Measurements from ENCODE around the gene CDO1. TPM values are rescaled to one million over a fixed set of nuclear protein-coding genes. Genes with fewer than 3 reads are reported as not detected.

The CDO1 gene
- total RNA-seq, 2 experiments from 2014 or later, result 0.36 to 0.54 TPM

GRCh38 chr5:115798252-115798651 is 18.2 kb downstream of the CDO1 start:
- peaks cover 19% of the 10 kb centered on the region for H3K4me1 Mint-ChIP-seq
- POLR2A ChIA-PET, result no interaction called here
- DNase-seq (no peak), ATAC-seq (ENCODE audit: low read depth) (no peak)
- no peak overlapping the region for H3K27ac Mint-ChIP-seq
- peaks cover 25% of the 10 kb centered on the region for H3K27me3 Mint-ChIP-seq
- H3K36me3 Mint-ChIP-seq, result peaks cover 2% of the 10 kb centered on the region
- H3K9me3 Mint-ChIP-seq, result no peaks in the 10 kb centered on the region
- H3K4me3 Mint-ChIP-seq, result no peak overlapping the region

GRCh38 chr5:115796656-115797055 is 19.8 kb downstream of the CDO1 start:
- Mint-ChIP-seq H3K27ac (no peak overlapping the region), H3K27me3 (peaks cover 34% of the 10 kb centered on the region), H3K4me1 (peaks cover 19% of the 10 kb centered on the region), H3K9me3 (no peaks in the 10 kb centered on the region), H3K4me3 (no peak overlapping the region), H3K36me3 (no peaks in the 10 kb centered on the region)
- DNase-seq, result no peak
- no peak for ATAC-seq (ENCODE audit: low read depth)
- POLR2A ChIA-PET, result no interaction called here

- Mint-ChIP-seq H3K27me3 (peaks cover 39% of the 10 kb centered on the region), H3K4me1 (peaks cover 19% of the 10 kb centered on the region), H3K9me3 (no peaks in the 10 kb centered on the region), H3K4me3 (no peak overlapping the region), H3K36me3 (no peaks in the 10 kb centered on the region), H3K27ac (no peak overlapping the region)
- POLR2A ChIA-PET, result no interaction called here
- no peak for ATAC-seq (ENCODE audit: low read depth)
- no peak for DNase-seq
These were observed 20.8 kb downstream of the CDO1 start for GRCh38 chr5:115795700-115796099.

GRCh38 chr5:115788440-115788839 is 28.0 kb downstream of the CDO1 start:
- Mint-ChIP-seq H3K36me3 (no peaks in the 10 kb centered on the region), H3K4me1 (no peaks in the 10 kb centered on the region), H3K4me3 (no peak overlapping the region), H3K27ac (no peak overlapping the region), H3K9me3 (no peaks in the 10 kb centered on the region), H3K27me3 (peaks cover 76% of the 10 kb centered on the region)
- ATAC-seq (ENCODE audit: low read depth), result no peak
- no peak for DNase-seq
- POLR2A ChIA-PET, result no interaction called here

GRCh38 chr5:115787426-115787825 is 29.0 kb downstream of the CDO1 start:
- no peak for DNase-seq
- H3K27me3 Mint-ChIP-seq, result peaks cover 75% of the 10 kb centered on the region
- H3K4me1 Mint-ChIP-seq, result no peaks in the 10 kb centered on the region
- POLR2A ChIA-PET, result no interaction called here
- H3K9me3 Mint-ChIP-seq, result no peaks in the 10 kb centered on the region
- H3K27ac Mint-ChIP-seq, result no peak overlapping the region
- H3K36me3 Mint-ChIP-seq, result no peaks in the 10 kb centered on the region
- ATAC-seq (ENCODE audit: low read depth), result no peak
- no peak overlapping the region for H3K4me3 Mint-ChIP-seq

GRCh38 chr5:115785381-115786065 is 30.9 kb downstream of the CDO1 start:
- no peak for ATAC-seq (ENCODE audit: low read depth)
- DNase-seq, result no peak
- Mint-ChIP-seq H3K27ac (no peak overlapping the region), H3K36me3 (no peaks in the 10 kb centered on the region), H3K27me3 (peaks cover 76% of the 10 kb centered on the region), H3K9me3 (no peaks in the 10 kb centered on the region), H3K4me1 (no peaks in the 10 kb centered on the region), H3K4me3 (no peak overlapping the region)
- POLR2A ChIA-PET, result no interaction called here

- no peaks in the 10 kb centered on the region for H3K36me3 Mint-ChIP-seq
- no peaks in the 10 kb centered on the region for H3K9me3 Mint-ChIP-seq
- H3K27ac Mint-ChIP-seq, result no peak overlapping the region
- no peak for ATAC-seq (ENCODE audit: low read depth)
- no peak for DNase-seq
- POLR2A ChIA-PET, result no interaction called here
- H3K4me1 Mint-ChIP-seq, result no peaks in the 10 kb centered on the region
- no peak overlapping the region for H3K4me3 Mint-ChIP-seq
- peaks cover 57% of the 10 kb centered on the region for H3K27me3 Mint-ChIP-seq
These were observed 38.0 kb downstream of the CDO1 start for GRCh38 chr5:115778417-115778816.

GRCh38 chr5:115776989-115777388 is 39.5 kb downstream of the CDO1 start:
- no peak overlapping the region for H3K27ac Mint-ChIP-seq
- H3K9me3 Mint-ChIP-seq, result no peaks in the 10 kb centered on the region
- POLR2A ChIA-PET, result no interaction called here
- DNase-seq, result no peak
- H3K36me3 Mint-ChIP-seq, result no peaks in the 10 kb centered on the region
- no peak for ATAC-seq (ENCODE audit: low read depth)
- H3K4me3 Mint-ChIP-seq, result no peak overlapping the region
- H3K27me3 Mint-ChIP-seq, result peaks cover 54% of the 10 kb centered on the region
- H3K4me1 Mint-ChIP-seq, result no peaks in the 10 kb centered on the region

GRCh38 chr5:115775999-115776398 is 40.5 kb downstream of the CDO1 start:
- Mint-ChIP-seq H3K4me3 (no peak overlapping the region), H3K4me1 (no peaks in the 10 kb centered on the region), H3K27me3 (peaks cover 56% of the 10 kb centered on the region), H3K36me3 (no peaks in the 10 kb centered on the region), H3K9me3 (no peaks in the 10 kb centered on the region), H3K27ac (no peak overlapping the region)
- POLR2A ChIA-PET, result no interaction called here
- no peak for DNase-seq
- ATAC-seq (ENCODE audit: low read depth), result no peak

GRCh38 chr5:115774684-115775083 is 41.8 kb downstream of the CDO1 start:
- no peak overlapping the region for H3K4me3 Mint-ChIP-seq
- POLR2A ChIA-PET, result no interaction called here

GRCh38 chr5:115772731-115773475 is 43.6 kb downstream of the CDO1 start:
- no peaks in the 10 kb centered on the region for H3K36me3 Mint-ChIP-seq
- POLR2A ChIA-PET, result no interaction called here
- H3K4me3 Mint-ChIP-seq, result no peak overlapping the region
- ATAC-seq (ENCODE audit: low read depth), result no peak
- no peak for DNase-seq
- H3K27me3 Mint-ChIP-seq, result peaks cover 40% of the 10 kb centered on the region
- no peaks in the 10 kb centered on the region for H3K9me3 Mint-ChIP-seq
- H3K27ac Mint-ChIP-seq, result no peak overlapping the region
- H3K4me1 Mint-ChIP-seq, result no peaks in the 10 kb centered on the region

More at GRCh38 chr5:115774684-115775083, 41.8 kb downstream of the CDO1 start:
- DNase-seq (no peak), ATAC-seq (ENCODE audit: low read depth) (no peak)
- H3K9me3 Mint-ChIP-seq, result no peaks in the 10 kb centered on the region
- H3K4me1 Mint-ChIP-seq, result no peaks in the 10 kb centered on the region
- H3K27ac Mint-ChIP-seq, result no peak overlapping the region
- no peaks in the 10 kb centered on the region for H3K36me3 Mint-ChIP-seq
- H3K27me3 Mint-ChIP-seq, result peaks cover 47% of the 10 kb centered on the region

- Mint-ChIP-seq H3K27ac (no peak overlapping the region), H3K9me3 (no peaks in the 10 kb centered on the region), H3K27me3 (peaks cover 25% of the 10 kb centered on the region), H3K4me1 (no peaks in the 10 kb centered on the region), H3K4me3 (no peak overlapping the region), H3K36me3 (no peaks in the 10 kb centered on the region)
- ATAC-seq (ENCODE audit: low read depth) (no peak), DNase-seq (no peak)
- POLR2A ChIA-PET, result no interaction called here
These were observed 46.0 kb downstream of the CDO1 start for GRCh38 chr5:115770466-115770865.

- Mint-ChIP-seq H3K36me3 (no peaks in the 10 kb centered on the region), H3K4me3 (no peak overlapping the region), H3K4me1 (no peaks in the 10 kb centered on the region), H3K9me3 (peaks cover 6% of the 10 kb centered on the region), H3K27ac (no peak overlapping the region), H3K27me3 (peaks cover 22% of the 10 kb centered on the region)
- POLR2A ChIA-PET, result no interaction called here
- DNase-seq (no peak), ATAC-seq (ENCODE audit: low read depth) (no peak)
These were observed 49.0 kb downstream of the CDO1 start for GRCh38 chr5:115767424-115767823.

- Mint-ChIP-seq H3K9me3 (peaks cover 10% of the 10 kb centered on the region), H3K27ac (no peak overlapping the region), H3K4me1 (no peaks in the 10 kb centered on the region), H3K4me3 (no peak overlapping the region), H3K27me3 (peaks cover 18% of the 10 kb centered on the region), H3K36me3 (peaks cover 1% of the 10 kb centered on the region)
- ATAC-seq (ENCODE audit: low read depth) (no peak), DNase-seq (no peak)
- POLR2A ChIA-PET, result no interaction called here
These were observed 49.9 kb downstream of the CDO1 start for GRCh38 chr5:115766608-115767007.
